Natural killer cell treated with Interleukin-12 subunit alpha and Interleukin-12 subunit beta and Interleukin-15 and Interleukin-18, amount 100 ng/mL, for 72 hours (primary cell): ENCODE measurements around the gene IQSEC1. TPM values are rescaled to one million over a fixed set of nuclear protein-coding genes. Genes with fewer than 3 reads are reported as not detected.
"Not testable (repeated sequence)": the region's sequence is repeated elsewhere in the genome, so short reads cannot be mapped to it uniquely, and the experiment has no call there.

Experiments
- ATAC-seq, 2 donors: fragments of 150-1000 bp; cut with Tn5 transposase in 1 of 2; sonication (Bioruptor Pico), chemical (Tn5 transposase) in 1 of 2; 2 replicates each; pipeline ENCODE4 v1.10.0; 2021
- DNase-seq: peaks from one replicate; pipeline ENCODE4 v3.0.0; 2022; ENCODE audit warnings: low spot score
- H3K27ac Mint-ChIP-seq, 2 donors: 1 replicate in 1 of 2; 2 replicates in 1 of 2; pipeline ENCODE4 v1.8.0; 2022; ENCODE audit warnings: mixed read lengths in 2 of 2, mild to moderate bottlenecking in 1 of 2, moderate library complexity in 1 of 2
- H3K27me3 Mint-ChIP-seq, 2 donors: 1 replicate in 1 of 2; 2 replicates in 1 of 2; pipeline ENCODE4 v1.8.0; 2022; ENCODE audit warnings: mixed read lengths in 2 of 2
- H3K36me3 Mint-ChIP-seq: one replicate; pipeline ENCODE4 v1.8.0; 2022; ENCODE audit warnings: mixed read lengths
- H3K4me1 Mint-ChIP-seq, 2 donors: 1 replicate in 1 of 2; 2 replicates in 1 of 2; pipeline ENCODE4 v1.8.0; 2022; ENCODE audit warnings: low read depth in 2 of 2, mixed read lengths in 2 of 2, mild to moderate bottlenecking in 1 of 2
- H3K4me3 Mint-ChIP-seq: one replicate; pipeline ENCODE4 v1.8.0; 2022; ENCODE audit warnings: mixed read lengths
- H3K9me3 Mint-ChIP-seq: 2 replicates; pipeline ENCODE4 v1.8.0; 2022; ENCODE audit warnings: mixed read lengths
- total RNA-seq, 2 donors: library from RNA; stranded (reverse); gene quantifications; one replicate each; pipeline ENCODE4 v1.2.3, GENCODE V29; 2022

The IQSEC1 gene
- total RNA-seq, 2 donors from 2014 or later: 93.7 to 95.8 TPM

- H3K4me1 Mint-ChIP-seq, H3K27ac Mint-ChIP-seq, H3K4me3 Mint-ChIP-seq, ATAC-seq, H3K9me3 Mint-ChIP-seq, H3K36me3 Mint-ChIP-seq, DNase-seq: not testable (repeated sequence)
- H3K27me3 Mint-ChIP-seq: peaks cover 3 to 13% of the 10 kb centered on the region in 2 donors
Measured at GRCh38 chr3:12878758-12879157, 194.5 kb downstream of the IQSEC1 start.

- Mint-ChIP-seq H3K27me3 (peaks cover 0 to 13% of the 10 kb centered on the region in 2 donors), H3K4me3 (no peak overlapping the region), H3K27ac (no peak overlapping the region), H3K36me3 (no peaks in the 10 kb centered on the region), H3K4me1 (peaks cover 0 to 2% of the 10 kb centered on the region in 2 donors), H3K9me3 (no peaks in the 10 kb centered on the region)
- ATAC-seq (no peak), DNase-seq (no peak)
Measured at GRCh38 chr3:12878141-12878574, 195.1 kb downstream of the IQSEC1 start.

GRCh38 chr3:12877040-12877439, 196.2 kb downstream of the IQSEC1 start:
- H3K9me3 Mint-ChIP-seq: no peaks in the 10 kb centered on the region
- H3K4me1 Mint-ChIP-seq: peaks cover 0 to under 1% of the 10 kb centered on the region in 2 donors
- no peak for ATAC-seq
- H3K27ac Mint-ChIP-seq: no peak overlapping the region
- H3K36me3 Mint-ChIP-seq: no peaks in the 10 kb centered on the region
- H3K4me3 Mint-ChIP-seq: no peak overlapping the region
- H3K27me3 Mint-ChIP-seq: peaks cover 0 to 13% of the 10 kb centered on the region in 2 donors
- no peak for DNase-seq

GRCh38 chr3:12875857-12876836, 197.1 kb downstream of the IQSEC1 start:
- H3K4me3 Mint-ChIP-seq: no peak overlapping the region
- DNase-seq (no peak), ATAC-seq (peak; percentile 71 to 77)
- H3K36me3 Mint-ChIP-seq: no peaks in the 10 kb centered on the region
- H3K27ac Mint-ChIP-seq: no peak overlapping the region
- H3K9me3 Mint-ChIP-seq: no peaks in the 10 kb centered on the region
- peaks cover 0 to 13% of the 10 kb centered on the region in 2 donors for H3K27me3 Mint-ChIP-seq
- peaks cover 3 to 4% of the 10 kb centered on the region in 2 donors for H3K4me1 Mint-ChIP-seq

- Mint-ChIP-seq H3K27me3 (peaks cover 7 to 13% of the 10 kb centered on the region in 2 donors), H3K4me3 (peak overlapping the region; percentile 79), H3K9me3 (no peaks in the 10 kb centered on the region), H3K36me3 (no peaks in the 10 kb centered on the region), H3K27ac (peak overlapping the region; percentile 77 to 88), H3K4me1 (peaks cover 21 to 25% of the 10 kb centered on the region in 2 donors)
- no peak for ATAC-seq
- DNase-seq: no peak
Measured at GRCh38 chr3:12871404-12871983, 201.7 kb downstream of the IQSEC1 start.

- peak overlapping the region; percentile 79 for H3K4me3 Mint-ChIP-seq
Measured at GRCh38 chr3:12870942-12871341, 202.3 kb downstream of the IQSEC1 start.

GRCh38 chr3:12869035-12869621, 204.1 kb downstream of the IQSEC1 start:
- ATAC-seq (peak; percentile 70 to 81), DNase-seq (peak; percentile 66)
- Mint-ChIP-seq H3K36me3 (peaks cover 4% of the 10 kb centered on the region), H3K27ac (no peak overlapping the region), H3K27me3 (peaks cover 7 to 14% of the 10 kb centered on the region in 2 donors), H3K4me1 (peaks cover 21 to 25% of the 10 kb centered on the region in 2 donors), H3K9me3 (peaks cover 4% of the 10 kb centered on the region), H3K4me3 (peak overlapping the region; percentile 81)

More at GRCh38 chr3:12870942-12871341, 202.3 kb downstream of the IQSEC1 start:
- Mint-ChIP-seq H3K36me3 (no peaks in the 10 kb centered on the region), H3K27me3 (peaks cover 9 to 13% of the 10 kb centered on the region in 2 donors), H3K9me3 (no peaks in the 10 kb centered on the region), H3K27ac (peak overlapping the region; percentile 77 to 88), H3K4me1 (peaks cover 21 to 25% of the 10 kb centered on the region in 2 donors)
- DNase-seq: no peak
- peak; percentile 58 to 79 for ATAC-seq

GRCh38 chr3:12868039-12869034, 204.9 kb downstream of the IQSEC1 start:
- peaks cover 7 to 14% of the 10 kb centered on the region in 2 donors for H3K27me3 Mint-ChIP-seq
- H3K4me3 Mint-ChIP-seq: peak overlapping the region; percentile 81
- peaks cover 21 to 25% of the 10 kb centered on the region in 2 donors for H3K4me1 Mint-ChIP-seq
- peaks cover 4% of the 10 kb centered on the region for H3K36me3 Mint-ChIP-seq
- DNase-seq: peak; percentile 74
- peaks cover 4% of the 10 kb centered on the region for H3K9me3 Mint-ChIP-seq
- ATAC-seq: peak; percentile 65 to 78
- peak overlapping the region in 1 of 2 donors; percentile 15 for H3K27ac Mint-ChIP-seq

- Mint-ChIP-seq H3K36me3 (peaks cover 4% of the 10 kb centered on the region), H3K27ac (no peak overlapping the region)
- no peak for ATAC-seq
Measured at GRCh38 chr3:12866836-12867235, 206.4 kb downstream of the IQSEC1 start.

GRCh38 chr3:12865271-12865670, 208.0 kb downstream of the IQSEC1 start:
- Mint-ChIP-seq H3K27ac (no peak overlapping the region), H3K4me3 (no peak overlapping the region), H3K27me3 (peaks cover 7 to 12% of the 10 kb centered on the region in 2 donors), H3K9me3 (peaks cover 4% of the 10 kb centered on the region), H3K4me1 (peaks cover 11 to 14% of the 10 kb centered on the region in 2 donors), H3K36me3 (peaks cover 4% of the 10 kb centered on the region)
- DNase-seq (no peak), ATAC-seq (no peak)

More at GRCh38 chr3:12866836-12867235, 206.4 kb downstream of the IQSEC1 start:
- H3K9me3 Mint-ChIP-seq: peaks cover 4% of the 10 kb centered on the region
- DNase-seq: no peak
- peaks cover 7 to 14% of the 10 kb centered on the region in 2 donors for H3K27me3 Mint-ChIP-seq
- H3K4me1 Mint-ChIP-seq: peaks cover 21 to 25% of the 10 kb centered on the region in 2 donors
- H3K4me3 Mint-ChIP-seq: no peak overlapping the region

- H3K27ac Mint-ChIP-seq: no peak overlapping the region
- ATAC-seq (no peak), DNase-seq (no peak)
- H3K36me3 Mint-ChIP-seq: peaks cover 4% of the 10 kb centered on the region
- H3K4me1 Mint-ChIP-seq: no peaks in the 10 kb centered on the region
- peaks cover 4% of the 10 kb centered on the region for H3K9me3 Mint-ChIP-seq
- no peak overlapping the region for H3K4me3 Mint-ChIP-seq
- H3K27me3 Mint-ChIP-seq: peaks cover 7% of the 10 kb centered on the region in 2 donors
Measured at GRCh38 chr3:12862387-12862786, 210.8 kb downstream of the IQSEC1 start.

GRCh38 chr3:12861611-12862010, 211.6 kb downstream of the IQSEC1 start:
- no peak for ATAC-seq
- H3K9me3 Mint-ChIP-seq: peaks cover 4% of the 10 kb centered on the region
- peaks cover 4% of the 10 kb centered on the region for H3K36me3 Mint-ChIP-seq
- peaks cover 7% of the 10 kb centered on the region in 2 donors for H3K27me3 Mint-ChIP-seq
- no peaks in the 10 kb centered on the region for H3K4me1 Mint-ChIP-seq
- H3K4me3 Mint-ChIP-seq: no peak overlapping the region
- no peak overlapping the region for H3K27ac Mint-ChIP-seq
- no peak for DNase-seq
